Cardiac fibroblast (primary cell): Measurements from ENCODE around the gene NLN.

Source experiments
- DNase-seq, 2 donors: peaks; one replicate each; pipeline versions ENCODE4 v3.0.0 to v3.0.0-alpha.2; 2010; ENCODE audit warnings: low read depth in 2 of 2
- H3K4me3 ChIP-seq, 2 donors: replicated peaks in 1 of 2; 1 replicate in 1 of 2; 2 replicates in 1 of 2; pipeline ENCODE4 v1.5.1; 2011; ENCODE audit warnings: low read depth in 2 of 2, low read length in 2 of 2, mild to moderate bottlenecking in 2 of 2, moderate library complexity in 1 of 2
- TF ChIP-seq, protein P1 (sequence below): IDR thresholded peaks from one replicate; pipeline ENCODE4 v1.5.1; 2011; ENCODE audit warnings: low read depth, mild to moderate bottlenecking, low read length, inconsistent platforms

The NLN gene

GRCh38 chr5:65828022-65828896 is 106.3 kb downstream of the NLN start:
- DNase-seq = peak in 1 of 2 donors; percentile 29
- H3K4me3 ChIP-seq = no peak overlapping the region
- TF ChIP-seq, protein P1, sequence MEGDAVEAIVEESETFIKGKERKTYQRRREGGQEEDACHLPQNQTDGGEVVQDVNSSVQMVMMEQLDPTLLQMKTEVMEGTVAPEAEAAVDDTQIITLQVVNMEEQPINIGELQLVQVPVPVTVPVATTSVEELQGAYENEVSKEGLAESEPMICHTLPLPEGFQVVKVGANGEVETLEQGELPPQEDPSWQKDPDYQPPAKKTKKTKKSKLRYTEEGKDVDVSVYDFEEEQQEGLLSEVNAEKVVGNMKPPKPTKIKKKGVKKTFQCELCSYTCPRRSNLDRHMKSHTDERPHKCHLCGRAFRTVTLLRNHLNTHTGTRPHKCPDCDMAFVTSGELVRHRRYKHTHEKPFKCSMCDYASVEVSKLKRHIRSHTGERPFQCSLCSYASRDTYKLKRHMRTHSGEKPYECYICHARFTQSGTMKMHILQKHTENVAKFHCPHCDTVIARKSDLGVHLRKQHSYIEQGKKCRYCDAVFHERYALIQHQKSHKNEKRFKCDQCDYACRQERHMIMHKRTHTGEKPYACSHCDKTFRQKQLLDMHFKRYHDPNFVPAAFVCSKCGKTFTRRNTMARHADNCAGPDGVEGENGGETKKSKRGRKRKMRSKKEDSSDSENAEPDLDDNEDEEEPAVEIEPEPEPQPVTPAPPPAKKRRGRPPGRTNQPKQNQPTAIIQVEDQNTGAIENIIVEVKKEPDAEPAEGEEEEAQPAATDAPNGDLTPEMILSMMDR = no peak

DNA sequence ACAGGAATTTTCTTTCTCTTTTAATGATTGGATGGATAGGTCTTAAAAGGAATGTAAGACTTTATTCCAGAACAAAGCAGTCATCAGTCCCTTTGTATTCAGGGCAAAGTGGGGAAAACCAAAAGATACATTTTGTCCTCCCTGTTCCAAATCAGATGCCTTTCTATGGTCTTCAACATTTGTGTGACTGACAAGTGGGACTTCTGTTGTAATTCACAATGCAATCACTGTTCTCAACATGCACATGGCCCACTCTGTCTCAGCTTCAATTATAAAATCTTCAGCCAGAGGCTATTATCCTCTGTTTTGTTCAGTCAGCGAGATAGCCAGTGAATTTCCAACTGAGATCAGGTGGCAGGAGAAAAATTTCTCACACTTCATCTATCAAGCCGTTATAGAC is 108.9 kb downstream of the NLN start:
- TF ChIP-seq, protein P1 = no peak
- no peak overlapping the region for H3K4me3 ChIP-seq

DNA sequence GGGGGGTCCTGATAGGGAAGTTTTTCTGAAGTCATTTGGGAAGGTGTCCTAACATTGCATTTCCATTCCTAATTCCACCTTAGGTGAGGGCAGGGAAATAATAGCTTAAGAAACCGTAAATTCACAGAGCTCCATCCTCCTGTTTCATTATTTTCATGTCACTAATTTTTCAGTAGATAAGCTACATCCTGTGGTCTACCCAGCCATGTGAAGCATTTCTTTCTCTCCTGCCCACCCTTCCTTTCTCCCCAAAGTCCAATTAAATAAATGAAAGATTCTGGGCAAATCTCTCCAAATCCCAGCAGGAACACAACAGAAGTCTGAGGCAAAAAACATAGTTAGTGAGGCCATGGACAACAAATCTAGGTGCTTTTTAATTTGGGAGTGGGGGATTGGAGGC is 109.3 kb downstream of the NLN start:
- TF ChIP-seq, protein P1 = no peak
- H3K4me3 ChIP-seq = no peak overlapping the region
- DNase-seq = no peak

More for the DNA sequence above, 108.9 kb downstream of the NLN start:
- peak in 1 of 2 donors; percentile 9 for DNase-seq

DNA sequence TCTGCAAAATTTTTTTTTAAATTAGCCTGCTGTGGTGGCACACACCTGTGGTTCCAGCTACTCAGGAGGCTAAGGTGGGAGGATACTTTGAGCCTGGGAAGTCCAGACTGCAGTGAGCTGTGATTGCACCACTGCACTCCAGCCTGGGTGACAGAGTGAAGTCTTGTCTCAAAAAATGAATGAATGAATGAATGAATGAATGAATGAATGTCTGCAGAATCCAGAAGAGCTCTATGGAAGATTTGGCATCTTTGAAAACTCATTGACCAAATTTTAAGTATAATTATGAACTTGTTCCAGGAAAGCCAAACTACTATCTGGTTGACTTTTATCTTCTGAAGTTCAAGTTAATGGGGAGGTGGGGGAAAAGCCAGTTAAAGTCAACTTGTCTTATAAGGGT is 110.1 kb downstream of the NLN start:
- TF ChIP-seq, protein P1 = no peak
- no peak for DNase-seq
- no peak overlapping the region for H3K4me3 ChIP-seq

DNA sequence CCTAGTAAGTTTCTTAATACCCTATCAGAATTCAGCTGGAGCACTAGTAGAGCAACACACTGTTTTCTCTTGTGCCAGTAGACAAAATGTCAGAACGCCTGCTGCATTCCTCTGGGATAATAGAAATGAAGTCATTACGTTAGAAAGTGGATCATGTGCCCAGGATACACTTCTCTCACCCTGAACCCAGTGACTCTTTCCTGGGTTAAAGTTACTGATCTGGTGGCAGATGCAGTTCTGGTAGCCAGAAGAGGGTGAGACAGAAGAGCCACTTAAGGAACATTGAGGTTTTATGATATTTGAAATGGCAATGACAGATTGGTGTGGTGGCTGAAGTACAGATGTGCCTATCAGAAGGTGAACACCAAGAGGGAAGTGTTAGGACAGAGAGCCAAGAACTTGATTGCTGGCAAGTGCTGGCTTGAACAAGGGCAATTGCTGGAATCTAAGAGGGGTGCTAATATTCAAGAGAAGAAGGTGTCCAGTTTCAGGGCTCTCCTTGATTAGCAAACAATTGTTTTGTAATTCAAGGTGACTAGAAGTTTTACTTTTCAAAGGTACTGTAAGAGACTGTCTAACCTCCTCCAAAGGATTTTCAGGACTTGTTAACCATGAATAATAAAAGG is 110.7 kb downstream of the NLN start:
- DNase-seq = no peak
- TF ChIP-seq, protein P1 = no peak
- no peak overlapping the region for H3K4me3 ChIP-seq

GRCh38 chr5:65833780-65834179 is 111.8 kb downstream of the NLN start:
- H3K4me3 ChIP-seq = no peak overlapping the region
- no peak for DNase-seq

More at GRCh38 chr5:65833780-65834179, 111.8 kb downstream of the NLN start:
- TF ChIP-seq, protein P1 = no peak
